H1 (cell line): Measurements from ENCODE around the gene RIN1. TPM values are rescaled to one million over a fixed set of nuclear protein-coding genes. Genes with fewer than 3 reads are reported as not detected.

ENCODE experiments used
- CTCF ChIA-PET: fragments of 300-600 bp; sonication (Branson Sonifier 250); formaldehyde crosslinking; loops from one replicate; lab custom pipeline; 2021; ENCODE audit not compliant: partially characterized antibody; lab: Charles Lee
- POLR2A ChIA-PET: fragments of 300-600 bp; sonication (Branson Sonifier 250); formaldehyde crosslinking; loops from one replicate; lab custom pipeline; 2021; ENCODE audit warnings: inconsistent platforms; ENCODE audit not compliant: partially characterized antibody; lab: Charles Lee
- DNase-seq, 2 experiments: peaks; one replicate each; pipeline versions ENCODE4 v3.0.0 to v3.0.0-alpha.2; 2010 to 2022; ENCODE audit warnings: low spot score in 2 of 2, low read depth in 1 of 2, mixed read lengths in 1 of 2
- FAIRE-seq: peaks from 2 replicates; lab custom pipeline; 2011; peaks lifted over from hg19 to GRCh38; lab: Jason Lieb, UNC
- H2AFZ ChIP-seq: 2 replicates; pipeline ENCODE4 v1.8.1; 2012; ENCODE audit warnings: low read length, inconsistent platforms
- H2AK5ac ChIP-seq: 2 replicates; pipeline ENCODE4 v1.6.1; 2013; ENCODE audit warnings: low read depth, low read length
- H2BK120ac ChIP-seq: replicated peaks from 2 replicates; pipeline ENCODE3; 2013; ENCODE audit warnings: low read depth, low read length, inconsistent platforms
- H2BK12ac ChIP-seq: 2 replicates; pipeline ENCODE4 v1.6.1; 2013; ENCODE audit warnings: low read depth, low read length
- H2BK15ac ChIP-seq: 2 replicates; pipeline ENCODE4 v1.6.1; 2013; ENCODE audit warnings: low read length
- H2BK20ac ChIP-seq: 2 replicates; pipeline ENCODE4 v1.6.1; 2013; ENCODE audit warnings: low read length
- H2BK5ac ChIP-seq: 2 replicates; pipeline ENCODE4 v1.6.1; 2013; ENCODE audit warnings: low read depth, low read length
- H3K14ac ChIP-seq: 2 replicates; pipeline ENCODE4 v1.6.1; 2013; ENCODE audit warnings: inconsistent platforms; ENCODE audit not compliant: insufficient read length
- H3K18ac ChIP-seq: 2 replicates; pipeline ENCODE4 v1.6.1; 2013; ENCODE audit warnings: low read length; ENCODE audit errors: extremely low read depth
- H3K23ac ChIP-seq: 2 replicates; pipeline ENCODE4 v1.6.1; 2013; ENCODE audit warnings: inconsistent platforms; ENCODE audit not compliant: insufficient read length
- H3K23me2 ChIP-seq: 2 replicates; pipeline ENCODE4 v1.6.1; 2013; ENCODE audit warnings: low read depth, low read length
- H3K27ac ChIP-seq: 2 replicates; pipeline ENCODE4 v1.6.1; 2011; ENCODE audit warnings: low read depth, low read length, inconsistent platforms
- H3K27me3 ChIP-seq, 4 experiments: replicated peaks in 1 of 4; 1 replicate in 1 of 4; 2 replicates in 3 of 4; pipeline versions ENCODE4 v1.6.1 to v1.8.1; 2011 to 2013; ENCODE audit warnings: low read length in 3 of 4, mild to moderate bottlenecking in 3 of 4, inconsistent platforms in 2 of 4, mixed read lengths in 2 of 4, moderate library complexity in 1 of 4; ENCODE audit not compliant: control insufficient read depth in 3 of 4, insufficient read depth in 3 of 4; ENCODE audit errors: extremely low read depth in 1 of 4
- H3K36me3 ChIP-seq, 4 experiments: 2 replicates each; pipeline versions ENCODE4 v1.6.1 to v1.8.1; 2011 to 2013; ENCODE audit warnings: mild to moderate bottlenecking in 4 of 4, low read length in 3 of 4, moderate library complexity in 2 of 4, control low read depth in 1 of 4, inconsistent platforms in 1 of 4; ENCODE audit not compliant: insufficient read depth in 4 of 4, control insufficient read depth in 2 of 4
- H3K4ac ChIP-seq: replicated peaks from 2 replicates; pipeline ENCODE3; 2013; ENCODE audit warnings: low read length, low read depth, mixed read lengths, inconsistent platforms; ENCODE audit not compliant: insufficient read length
- H3K4me1 ChIP-seq, 4 experiments: replicated peaks in 1 of 4; 1 replicate in 1 of 4; 2 replicates in 3 of 4; pipeline versions ENCODE4 v1.6.1 to v1.8.1; 2011 to 2013; ENCODE audit warnings: low read length in 3 of 4, inconsistent platforms in 2 of 4, mixed read lengths in 1 of 4; ENCODE audit not compliant: insufficient read depth in 4 of 4, control insufficient read depth in 3 of 4
- H3K4me2 ChIP-seq, 2 experiments: 2 replicates each; pipeline versions ENCODE4 v1.6.1 to v1.8.1; 2011 to 2013; ENCODE audit warnings: low read depth in 2 of 2, low read length in 2 of 2, control low read depth in 1 of 2, inconsistent platforms in 1 of 2, mild to moderate bottlenecking in 1 of 2; ENCODE audit not compliant: insufficient read depth in 1 of 2
- H3K4me3 ChIP-seq, 4 experiments: fragments of 200-600, 300-600 bp in 1 of 4; sonication (generic), shearing (Covaris generic), sonication (Bioruptor Twin) in 1 of 4; 2 replicates each; pipeline versions ENCODE4 v1.5.1 to v1.8.1; 2011 to 2016; ENCODE audit warnings: low read length in 4 of 4, low read depth in 3 of 4, control low read depth in 2 of 4, inconsistent platforms in 2 of 4, mild to moderate bottlenecking in 2 of 4, mixed read lengths in 1 of 4, moderate library complexity in 1 of 4; ENCODE audit not compliant: insufficient read depth in 2 of 4; ENCODE audit errors: extremely low read depth in 1 of 4
- H3K56ac ChIP-seq: replicated peaks from 2 replicates; pipeline ENCODE3; 2013; ENCODE audit warnings: low read depth, mild to moderate bottlenecking, mixed read lengths, low read length, inconsistent platforms; ENCODE audit not compliant: insufficient read length
- H3K79me1 ChIP-seq: 2 replicates; pipeline ENCODE4 v1.6.1; 2013; ENCODE audit warnings: low read depth, low read length, control low read depth
- H3K79me2 ChIP-seq, 2 experiments: 2 replicates each; pipeline versions ENCODE4 v1.6.1 to v1.8.1; 2012 to 2013; ENCODE audit warnings: low read length in 2 of 2, mild to moderate bottlenecking in 2 of 2, inconsistent platforms in 1 of 2; ENCODE audit not compliant: insufficient read depth in 2 of 2, control insufficient read depth in 1 of 2
- H3K9ac ChIP-seq, 4 experiments: replicated peaks in 1 of 4; 1 replicate in 1 of 4; 2 replicates in 3 of 4; pipeline versions ENCODE4 v1.6.1 to v1.8.1; 2011 to 2013; ENCODE audit warnings: low read depth in 3 of 4, low read length in 3 of 4, control low read depth in 2 of 4, mild to moderate bottlenecking in 2 of 4, moderate library complexity in 2 of 4, inconsistent platforms in 1 of 4; ENCODE audit errors: extremely low read depth in 1 of 4
- H3K9me3 ChIP-seq, 2 experiments: 2 replicates each; pipeline versions ENCODE4 v1.6.1 to v1.8.1; 2012 to 2013; ENCODE audit warnings: mild to moderate bottlenecking in 2 of 2, moderate library complexity in 2 of 2, control low read depth in 1 of 2, inconsistent platforms in 1 of 2, low read depth in 1 of 2, low read length in 1 of 2, mixed read lengths in 1 of 2; ENCODE audit not compliant: insufficient read depth in 2 of 2
- H4K20me1 ChIP-seq, 2 experiments: replicated peaks in 1 of 2; 2 replicates each; pipeline versions ENCODE3 to v1.8.1; 2011 to 2013; ENCODE audit warnings: inconsistent platforms in 2 of 2, low read length in 2 of 2, mild to moderate bottlenecking in 1 of 2; ENCODE audit not compliant: insufficient read depth in 2 of 2, control insufficient read depth in 1 of 2
- H4K5ac ChIP-seq: 2 replicates; pipeline ENCODE4 v1.6.1; 2013; ENCODE audit warnings: low read length, low read depth, mixed read lengths, inconsistent platforms; ENCODE audit not compliant: insufficient read length
- H4K8ac ChIP-seq: 2 replicates; pipeline ENCODE4 v1.8.0; 2013; ENCODE audit warnings: mild to moderate bottlenecking, moderate library complexity, low read length, inconsistent platforms; ENCODE audit not compliant: insufficient read depth; ENCODE audit errors: extremely low read depth
- H4K91ac ChIP-seq: replicated peaks from 2 replicates; pipeline ENCODE3; 2013; ENCODE audit warnings: low read length, mixed read lengths, inconsistent platforms; ENCODE audit not compliant: insufficient read length
- CBX5 ChIP-seq: fragments of 300-800, 300-1000 bp; sonication (generic); IDR thresholded peaks from 2 replicates; pipeline ENCODE4 v1.7.1; 2016; ENCODE audit warnings: antibody characterized with exemption, low read length, low read depth
- CBX8 ChIP-seq: fragments of 300-800, 300-1000 bp; sonication (generic); IDR thresholded peaks from 2 replicates; pipeline ENCODE4 v1.7.1; 2016; ENCODE audit warnings: low read depth, low read length, borderline replicate concordance
- CEBPB ChIP-seq: IDR thresholded peaks from 2 replicates; pipeline ENCODE4 v1.6.1; 2012; ENCODE audit warnings: low read depth, low read length
- EGR1 ChIP-seq: IDR thresholded peaks from 2 replicates; pipeline ENCODE4 v1.6.1; 2011; ENCODE audit warnings: low read depth, low read length, borderline replicate concordance
- EZH2 ChIP-seq: fragments of 200-600 bp; sonication (generic); IDR thresholded peaks from 2 replicates; pipeline ENCODE4 v1.7.1; 2012; ENCODE audit warnings: low read depth, mild to moderate bottlenecking, moderate library complexity, low read length, inconsistent platforms; ENCODE audit not compliant: severe bottlenecking
- HDAC6 ChIP-seq: IDR thresholded peaks from one replicate; pipeline ENCODE4 v1.7.1; 2012; ENCODE audit warnings: low read depth, mild to moderate bottlenecking, inconsistent platforms, low read length, moderate library complexity
- KDM4A ChIP-seq: IDR thresholded peaks from one replicate; pipeline ENCODE4 v1.7.1; 2012; ENCODE audit warnings: low read depth, mild to moderate bottlenecking, moderate library complexity, low read length, inconsistent platforms; ENCODE audit not compliant: severe bottlenecking
- RNF2 ChIP-seq: fragments of 200-900, 300-1000 bp; sonication (generic); IDR thresholded peaks from 2 replicates; pipeline ENCODE4 v1.7.1; 2016; ENCODE audit warnings: borderline replicate concordance, low read depth, mild to moderate bottlenecking, antibody characterized with exemption, low read length; ENCODE audit not compliant: poor library complexity, severe bottlenecking; ENCODE audit errors: missing control alignments
- TBP ChIP-seq: IDR thresholded peaks from 2 replicates; pipeline ENCODE4 v1.6.1; 2011; ENCODE audit warnings: low read depth, low read length, improper control_type of control experiment
- WGBS, 2 experiments: shearing (Covaris generic) in 1 of 2; methylation state at CpG; one replicate each; pipeline versions ENCODE4 v1.1.6 to v1.1.7; 2013 to 2015; ENCODE audit warnings: low lambda C conversion rate in 2 of 2, mixed read lengths in 2 of 2, inconsistent platforms in 1 of 2, low coverage in 1 of 2, missing lambda C conversion rate in 1 of 2; ENCODE audit not compliant: insufficient replicate concordance in 2 of 2, insufficient coverage in 1 of 2, insufficient read length in 1 of 2; ENCODE audit errors: extremely low coverage in 1 of 2, missing lambda C conversion rate in 1 of 2; 5-methylcytosine and 5-hydroxymethylcytosine counted together
- polyA plus RNA-seq, 7 experiments: library from polyadenylated mRNA; depleted of rRNA in 3 of 7; stranded (reverse) in 5 of 7; unstranded in 2 of 7; fragments of >200 nt in 5 of 7; fragments of 200-250 nt in 2 of 7; gene quantifications; 1 replicate in 5 of 7; 2 replicates in 1 of 7; 4 replicates in 1 of 7; pipeline versions ENCODE4 v1.2.1 to v1.2.3, GENCODE V29; 2011 to 2013; ENCODE audit warnings: missing spikeins in 2 of 7, mixed read lengths in 2 of 7
- total RNA-seq: library from RNA; stranded (reverse); fragmentation: NEBNext Ultra II Directional; extraction: Animal tissue kit (Norgen Biotek cat#: 25700); gene quantifications from 2 replicates; pipeline ENCODE4 v1.2.1, GENCODE V29; 2021
- TF ChIP-seq, protein P1 (sequence below): IDR thresholded peaks from 2 replicates; pipeline ENCODE4 v1.6.1; 2012; ENCODE audit warnings: inconsistent platforms

RIN1 gene
- total and polyA plus RNA-seq, 2 of the 8 experiments (the other 6 are each of a cell fraction or from before 2014, with no cell fraction given), result 2.5 to 5.4 TPM

DNA sequence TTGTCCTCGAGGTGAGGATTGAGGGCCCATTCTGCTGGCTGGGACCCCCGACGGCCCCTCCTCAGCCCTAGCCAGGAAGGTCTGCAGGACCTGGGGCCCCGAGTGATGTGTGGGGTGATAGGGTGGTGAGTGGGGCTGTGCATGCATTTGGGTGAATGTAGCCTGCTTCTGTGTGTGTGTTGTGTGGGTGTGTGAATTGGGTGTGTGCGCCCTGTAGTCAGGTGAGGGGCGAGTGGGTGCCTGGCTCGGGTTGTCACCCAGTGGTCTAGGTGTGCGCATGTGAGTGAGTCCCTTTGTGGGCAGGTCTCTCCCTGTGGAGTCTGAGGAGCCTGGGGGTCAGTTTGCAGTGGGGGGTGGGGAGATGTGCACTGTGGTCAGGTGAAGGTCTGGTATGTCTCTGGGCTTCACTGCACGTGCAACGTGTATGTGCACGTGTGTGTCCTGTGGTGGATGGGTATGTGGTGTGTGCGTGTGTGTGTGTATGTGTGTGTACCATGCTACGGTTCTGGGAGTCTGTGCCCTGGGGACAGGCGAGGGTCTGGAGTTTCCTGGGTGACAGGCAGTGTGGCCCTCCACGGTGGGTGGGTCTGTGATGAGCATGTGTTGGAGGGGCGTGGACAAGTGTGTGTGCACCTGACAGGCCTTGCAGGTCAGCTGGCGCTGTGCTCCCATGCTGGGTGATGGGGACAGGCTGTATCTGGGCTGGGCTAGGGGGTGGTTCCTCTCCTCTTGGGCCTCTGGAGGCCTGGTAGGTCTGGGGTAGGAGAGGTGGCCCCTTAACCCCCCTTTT is 43.5 kb downstream of the RIN1 start:
- 72% methylated on average over 17 of the region's 17 CpGs; no CpG with 5 or more reads in 1 of the 2 experiments for WGBS, 2 experiments
- FAIRE-seq, result no peak
- Histone ChIP-seq H3K14ac (no peak overlapping the region), H3K4me3 (peak overlapping the region in 3 of 4 experiments; percentile 59 to 76 (median 59); a peak in 4 of 8 replicates), H3K4me2 (peak overlapping the region; percentile 43 to 80), H4K20me1 (peaks cover 4 to 7% of the 10 kb centered on the region in 2 experiments), H3K23me2 (peaks cover 12% of the 10 kb centered on the region; the same call in 1 of the 2 replicates), H2BK20ac (no peak overlapping the region), H3K9me3 (no peaks in the 10 kb centered on the region), H3K79me1 (0 out of 2 replicates have a peak, but pooled peaks cover 2% of the 10 kb centered on the region), H2BK15ac (peak overlapping the region; percentile 83; the same call in 1 of the 2 replicates), H3K56ac (no peak overlapping the region), H3K18ac (no peak overlapping the region), H4K91ac (peak overlapping the region; percentile 87), H2AFZ (no peak overlapping the region), H3K9ac (no peak overlapping the region), H4K5ac (no peak overlapping the region), H3K79me2 (peaks cover 0 to 8% of the 10 kb centered on the region in 2 experiments; a peak in 1 of 4 replicates), H4K8ac (peak overlapping the region; percentile 37), H2BK12ac (peak overlapping the region; percentile 72; the same call in 1 of the 2 replicates), H2BK5ac (no peak overlapping the region), H3K4me1 (peaks cover 5 to 29% (median 10%) of the 10 kb centered on the region in 4 experiments; a peak in 6 of 7 replicates), H3K4ac (peak overlapping the region; percentile 61), H3K36me3 (no peaks in the 10 kb centered on the region), H3K27ac (no peak overlapping the region), H2BK120ac (no peak overlapping the region), H3K27me3 (peaks cover 2 to 30% (median 18%) of the 10 kb centered on the region in 4 experiments), H2AK5ac (no peak overlapping the region), H3K23ac (no peak overlapping the region)
- no peak for TF ChIP-seq CEBPB
- no peak for TF ChIP-seq EGR1
- no peak for TF ChIP-seq RNF2
- no peak for TF ChIP-seq CBX8
- TF ChIP-seq, protein P1, sequence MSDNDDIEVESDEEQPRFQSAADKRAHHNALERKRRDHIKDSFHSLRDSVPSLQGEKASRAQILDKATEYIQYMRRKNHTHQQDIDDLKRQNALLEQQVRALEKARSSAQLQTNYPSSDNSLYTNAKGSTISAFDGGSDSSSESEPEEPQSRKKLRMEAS, result no peak
- no peak for TF ChIP-seq HDAC6
- TF ChIP-seq CBX5, result no peak
- TF ChIP-seq TBP, result no peak
- TF ChIP-seq EZH2, result no peak
- TF ChIP-seq KDM4A, result no peak
- DNase-seq, result peak in 1 of 2 experiments; percentile 47
- ChIA-PET CTCF (no interaction called here), POLR2A (no interaction called here)
